DMS53 treated with DMSO at 0.1 percent for 48 hours (cell line): Measurements from ENCODE around the gene SLC66A2.

Experiments
- DNase-seq: peaks from one replicate; lab custom pipeline; 2025; ENCODE audit not compliant: unreplicated experiment; lab: John Stamatoyannopoulos, UW

The SLC66A2 gene

DNA sequence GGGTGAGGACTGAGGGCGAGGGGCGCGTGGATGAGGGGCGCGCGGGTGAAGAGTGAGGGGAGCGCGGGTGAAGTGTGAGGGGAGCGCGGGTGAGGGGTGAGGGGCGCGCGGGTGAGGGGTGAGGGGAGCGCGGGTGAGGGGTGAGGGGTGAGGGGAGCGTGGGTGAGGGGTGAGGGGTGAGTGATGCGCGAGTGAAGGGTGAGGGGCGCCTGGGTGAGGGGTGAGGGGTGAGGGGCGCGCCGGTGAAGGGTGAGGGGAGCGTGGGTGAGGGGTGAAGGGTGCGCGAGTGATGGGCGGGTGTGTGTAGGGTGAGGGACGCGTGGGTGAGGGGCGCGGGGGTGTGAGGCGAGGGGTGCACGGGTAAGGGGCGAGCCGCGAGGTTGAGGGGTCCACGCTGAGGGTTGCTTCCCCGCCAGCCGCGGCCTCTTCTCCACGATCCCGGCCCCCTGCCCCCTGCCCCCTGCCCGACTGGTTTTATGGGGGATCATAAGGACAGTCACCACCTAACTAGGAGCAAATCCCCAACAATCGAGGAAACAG, 1.1 kb upstream of the SLC66A2 start:
- no peak for DNase-seq

DNA sequence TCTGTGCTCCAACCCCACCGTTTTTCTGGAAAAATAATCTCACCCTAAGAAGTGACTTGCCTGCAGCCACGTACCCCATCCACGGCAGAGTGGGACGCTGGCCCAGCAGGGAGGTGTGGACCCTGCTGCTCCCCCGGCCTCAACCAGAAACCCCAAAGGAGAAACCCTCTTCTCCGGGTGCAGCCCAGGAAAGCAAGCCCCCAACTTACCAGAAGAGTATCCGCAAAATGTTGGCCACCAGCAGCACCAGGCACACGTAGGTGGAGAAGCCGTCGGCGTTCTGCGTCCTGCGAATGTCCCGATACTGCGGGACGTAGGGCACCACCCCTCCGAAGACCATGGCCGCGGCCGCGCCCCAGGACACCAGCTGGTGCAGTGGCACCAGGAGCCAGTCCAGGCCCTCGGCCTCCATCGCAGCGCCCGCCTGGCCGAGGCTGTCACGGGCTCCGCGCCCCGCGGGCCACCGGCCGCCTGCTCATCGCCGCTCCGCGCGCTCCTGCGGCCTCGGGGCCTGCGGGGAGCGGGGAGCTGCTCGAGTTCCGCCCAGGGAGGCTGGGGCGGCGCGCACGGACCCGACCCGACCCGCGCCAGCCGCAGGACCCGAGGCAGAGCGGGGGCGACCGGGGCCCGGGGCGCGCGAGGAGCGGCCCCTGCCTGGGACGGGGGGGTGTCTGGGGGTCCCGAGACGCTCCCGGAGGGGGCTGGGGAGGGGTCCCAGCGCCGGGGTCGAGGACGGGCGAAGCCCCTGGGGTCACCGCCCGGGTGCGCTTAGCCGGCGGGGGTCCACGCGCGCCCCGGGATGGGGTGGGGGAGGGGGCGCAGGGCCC, 725 bp downstream of the SLC66A2 start:
- DNase-seq, result no peak

DNA sequence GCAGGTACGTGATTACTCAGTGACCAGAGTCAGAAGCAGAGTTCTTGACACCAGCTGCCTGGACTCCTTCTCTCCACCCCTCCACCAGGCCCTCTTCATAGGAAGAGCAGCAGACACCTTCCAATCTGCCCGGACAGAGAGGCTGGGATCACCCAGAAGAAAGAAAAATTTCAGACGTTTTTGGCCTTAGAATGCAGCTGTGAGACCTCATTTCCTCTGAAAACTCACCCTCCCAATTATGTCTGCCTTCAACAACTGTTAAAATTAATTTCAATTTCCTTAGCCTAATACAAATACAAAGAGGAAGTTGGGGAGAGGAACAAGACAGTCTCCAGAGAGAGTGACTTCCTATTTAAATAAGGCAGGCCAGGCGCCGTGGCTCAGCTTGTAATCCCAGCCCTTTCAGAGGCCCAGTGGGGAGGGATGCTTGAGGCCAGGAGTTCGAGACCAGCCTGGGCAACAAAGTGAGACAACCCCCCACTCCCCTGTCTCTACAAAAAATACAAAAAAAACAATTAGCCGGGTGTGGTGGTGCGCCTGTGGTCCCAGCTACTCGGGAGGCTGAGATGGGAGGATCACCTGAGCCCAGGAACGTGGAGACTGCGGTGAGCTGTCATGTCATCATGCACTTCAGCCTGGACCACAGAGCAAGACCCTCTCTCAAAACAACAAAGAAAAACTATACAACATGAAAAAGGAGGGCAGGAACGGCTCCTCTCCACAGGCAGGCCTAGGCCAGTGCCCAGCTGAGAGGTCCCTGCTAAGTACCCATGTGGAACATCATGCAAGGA, 1.6 kb downstream of the SLC66A2 start:
- no peak for DNase-seq

DNA sequence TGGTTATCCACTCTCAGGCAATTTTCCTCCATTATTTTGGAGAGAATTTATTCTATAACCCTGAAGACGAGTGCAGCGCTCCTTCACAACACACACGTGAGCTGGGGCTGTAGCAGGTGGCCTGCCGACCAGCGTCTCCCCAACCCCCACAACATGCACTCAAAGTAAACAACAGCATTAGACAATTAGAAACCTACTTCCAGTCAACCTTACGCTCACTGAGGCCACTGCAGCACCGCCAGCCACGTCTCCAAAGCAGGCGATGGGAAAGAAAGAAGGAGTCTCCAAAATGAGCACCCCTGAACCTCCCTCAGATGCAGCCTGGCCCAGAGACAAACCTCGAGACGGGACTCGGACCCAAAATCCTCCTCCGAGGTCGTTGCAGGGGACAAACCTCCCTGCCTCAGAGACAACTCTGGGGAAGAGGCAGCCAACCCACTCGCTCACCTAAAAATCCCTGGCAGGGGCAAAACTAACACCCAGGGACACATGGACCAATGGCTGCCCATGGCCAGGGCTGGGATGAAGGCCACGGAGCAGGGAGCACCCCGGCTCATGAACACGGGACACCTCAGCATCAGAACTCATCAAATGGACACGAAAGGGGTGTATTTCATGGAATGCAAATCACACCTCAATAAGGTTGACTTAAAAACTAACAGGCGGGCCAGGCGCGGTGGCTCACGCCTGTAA, 2.6 kb downstream of the SLC66A2 start:
- DNase-seq, result no peak

DNA sequence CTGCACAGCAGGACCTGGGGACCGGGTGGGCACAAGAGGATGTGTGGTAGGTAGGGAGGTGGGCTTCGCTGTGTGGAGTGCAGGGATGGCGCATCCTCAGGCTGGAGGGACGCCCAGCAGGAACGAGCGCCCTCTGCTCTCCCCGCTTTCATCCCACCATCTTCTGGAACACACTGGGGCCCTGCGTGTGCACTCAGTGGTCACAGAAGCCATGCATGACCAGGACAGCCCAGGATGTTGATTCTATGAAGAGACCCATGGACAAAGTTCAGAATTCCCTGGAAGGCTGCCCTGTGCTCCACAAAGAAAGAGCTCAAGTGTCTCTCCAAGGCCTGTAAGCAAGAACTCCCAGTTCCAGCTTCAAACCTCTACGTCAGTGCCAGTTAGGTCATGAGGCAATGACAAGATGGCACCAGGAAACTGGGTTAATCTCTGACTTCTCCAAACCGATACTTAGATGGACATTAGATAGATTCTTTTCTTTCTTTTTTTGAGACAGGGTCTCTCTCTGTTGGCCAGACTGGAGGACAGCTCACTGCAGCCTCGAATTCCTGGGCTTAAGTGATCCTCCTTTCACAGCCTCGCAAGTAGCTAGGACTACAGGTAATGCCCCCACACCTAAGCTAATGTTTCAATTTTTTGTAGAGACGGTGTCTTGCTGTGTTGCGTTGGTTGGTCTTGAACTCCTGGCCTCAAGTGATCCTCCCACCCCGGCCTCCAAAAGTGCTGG, 3.4 kb downstream of the SLC66A2 start:
- no peak for DNase-seq

DNA sequence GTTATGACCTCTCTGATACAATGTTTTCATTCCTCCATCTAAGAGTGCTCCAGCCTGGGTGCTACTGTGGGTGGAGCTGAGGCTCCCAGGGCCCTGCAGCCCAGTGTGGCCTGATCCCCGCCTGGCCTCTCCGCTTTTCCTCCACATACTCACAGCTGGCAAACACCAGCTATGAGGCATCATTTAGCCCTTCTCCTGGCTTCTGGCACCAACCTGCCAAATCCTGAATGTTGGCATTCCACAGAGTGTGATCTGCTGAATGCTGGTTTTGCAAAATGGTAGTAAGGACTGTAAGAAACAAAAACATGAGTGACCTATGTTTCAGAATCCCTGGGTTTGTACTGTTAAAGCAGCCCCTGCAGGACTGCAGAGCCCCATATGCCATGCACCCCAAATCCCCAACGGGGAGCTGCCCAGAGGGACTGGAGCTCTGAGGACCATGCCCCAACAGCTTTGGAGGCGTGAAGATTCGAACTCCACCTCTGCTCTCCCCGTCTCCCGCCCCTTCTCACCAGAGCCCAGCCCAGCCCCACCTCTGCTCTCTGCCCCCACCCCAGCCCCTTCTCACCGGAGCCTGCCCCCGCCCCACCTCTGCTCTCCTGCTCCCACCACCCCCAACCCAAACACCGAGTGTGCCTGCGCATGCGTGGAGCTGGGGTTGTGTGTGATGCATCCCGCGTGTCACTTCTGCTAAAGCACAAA, 4.2 kb downstream of the SLC66A2 start:
- DNase-seq, result no peak

DNA sequence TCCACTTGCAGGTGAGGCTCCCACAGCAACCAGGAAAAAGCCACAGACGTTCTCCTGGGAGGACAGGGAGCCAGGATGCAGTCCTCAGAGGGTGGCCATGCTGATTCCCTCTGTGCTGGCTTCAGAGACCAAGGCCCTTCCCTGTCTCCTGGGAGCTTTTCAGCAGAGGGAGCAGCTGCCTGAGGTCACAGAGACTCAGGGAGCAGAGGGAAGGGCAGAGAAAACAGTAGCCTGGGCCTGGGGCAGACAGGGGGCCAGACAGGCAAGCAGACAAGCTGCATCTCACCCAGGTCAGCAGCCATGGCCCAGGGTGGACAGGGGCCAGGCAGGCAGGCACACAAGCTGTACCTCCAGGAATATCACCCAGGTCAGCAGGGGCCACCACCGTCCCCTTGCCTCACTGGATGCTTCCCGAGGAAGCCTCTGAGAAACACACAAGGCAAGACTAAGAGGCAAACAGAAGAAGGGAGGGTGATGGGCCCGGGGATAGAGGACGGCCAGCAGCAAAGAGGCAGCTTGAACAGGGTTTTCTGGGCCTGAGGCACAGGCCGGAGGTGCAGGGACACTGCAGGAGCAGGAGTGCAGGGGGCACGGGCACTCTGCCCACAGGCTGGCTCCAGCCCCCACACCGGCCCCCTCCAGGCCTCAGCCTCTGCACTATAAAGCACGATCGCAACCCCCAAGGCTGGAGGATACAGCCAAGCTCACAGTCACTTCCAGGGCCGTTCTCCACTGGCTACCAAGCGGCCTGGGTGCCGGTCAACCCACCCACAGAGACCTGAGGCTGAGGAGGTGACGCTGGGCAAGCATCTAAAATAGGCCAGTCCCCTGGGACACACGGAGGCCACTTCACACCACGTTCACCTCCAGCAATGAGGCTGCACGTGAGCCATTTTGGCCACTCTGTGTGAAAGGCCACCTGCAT, 6.1 kb downstream of the SLC66A2 start:
- DNase-seq, result no peak

DNA sequence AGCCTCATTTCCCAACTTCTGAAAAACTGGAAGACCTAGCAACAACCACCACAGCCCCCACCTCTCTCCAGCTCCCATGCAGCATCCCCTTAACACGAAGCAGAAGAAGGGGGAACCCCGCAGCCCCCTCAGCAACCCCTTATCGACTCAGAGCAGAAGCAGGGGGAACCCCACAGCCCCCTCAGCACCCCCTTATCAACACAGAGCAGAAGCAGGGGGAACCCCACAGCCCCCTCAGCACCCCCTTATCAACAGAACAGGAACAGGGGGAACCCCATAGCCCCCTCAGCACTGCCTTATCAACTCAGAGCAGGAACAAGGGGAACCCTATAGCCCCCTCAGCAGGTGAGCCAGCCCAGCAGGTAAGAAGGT, 6.7 kb downstream of the SLC66A2 start:
- DNase-seq, result no peak

DNA sequence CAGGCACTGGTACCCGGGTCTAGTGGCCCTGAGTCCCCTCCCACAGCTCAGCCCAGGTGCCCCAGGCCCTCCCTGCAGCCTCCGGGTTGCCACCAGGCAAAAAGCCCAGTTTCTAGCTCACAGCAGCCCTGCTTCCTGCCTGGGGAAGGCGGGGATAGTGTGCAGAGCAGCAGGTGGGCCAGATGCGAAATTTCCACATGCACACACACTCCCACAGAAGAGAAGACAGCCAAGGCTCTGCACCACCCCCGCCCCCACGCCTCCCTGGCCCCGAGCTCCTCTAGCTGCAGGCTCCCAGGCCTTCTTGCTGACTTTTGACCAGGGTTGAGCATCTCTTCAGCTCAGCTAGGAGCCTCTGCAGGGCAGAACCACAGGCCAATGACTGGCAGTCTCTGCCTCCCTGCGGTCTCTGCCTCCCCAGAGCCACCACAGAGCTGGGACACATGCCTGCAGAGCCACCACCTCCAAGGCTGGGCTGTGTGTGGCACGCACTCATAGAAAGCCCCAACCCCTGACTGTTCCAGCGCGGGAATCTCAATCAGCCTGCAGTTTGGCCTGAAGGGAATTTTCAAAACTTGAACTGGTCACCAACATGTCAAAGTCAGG, 7.2 kb downstream of the SLC66A2 start:
- no peak for DNase-seq

DNA sequence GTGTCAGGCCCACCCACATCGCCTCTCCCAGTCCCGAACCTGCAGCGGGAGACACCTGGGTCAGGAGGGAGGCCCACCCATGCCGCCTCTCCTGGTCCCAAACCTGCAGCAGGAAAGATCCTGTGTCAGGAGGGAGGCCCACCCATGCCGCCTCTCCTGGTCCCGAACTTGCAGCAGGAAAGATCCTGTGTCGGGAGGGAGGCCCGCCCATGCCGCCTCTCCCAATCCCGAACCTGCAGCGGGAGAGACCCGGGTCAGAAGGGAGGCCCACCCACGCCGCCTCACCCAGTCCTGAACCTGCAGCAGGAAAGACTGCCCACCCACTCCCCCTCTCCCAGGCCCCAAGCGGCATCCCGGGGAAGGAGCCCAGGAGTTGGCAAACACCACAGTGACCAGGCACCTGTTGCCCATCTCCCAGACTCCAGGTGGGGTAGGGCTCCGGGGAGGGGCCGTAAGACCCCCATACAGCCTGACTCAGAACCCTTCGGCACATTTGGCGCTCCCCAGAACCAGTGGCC, 7.8 kb downstream of the SLC66A2 start:
- DNase-seq, result no peak

DNA sequence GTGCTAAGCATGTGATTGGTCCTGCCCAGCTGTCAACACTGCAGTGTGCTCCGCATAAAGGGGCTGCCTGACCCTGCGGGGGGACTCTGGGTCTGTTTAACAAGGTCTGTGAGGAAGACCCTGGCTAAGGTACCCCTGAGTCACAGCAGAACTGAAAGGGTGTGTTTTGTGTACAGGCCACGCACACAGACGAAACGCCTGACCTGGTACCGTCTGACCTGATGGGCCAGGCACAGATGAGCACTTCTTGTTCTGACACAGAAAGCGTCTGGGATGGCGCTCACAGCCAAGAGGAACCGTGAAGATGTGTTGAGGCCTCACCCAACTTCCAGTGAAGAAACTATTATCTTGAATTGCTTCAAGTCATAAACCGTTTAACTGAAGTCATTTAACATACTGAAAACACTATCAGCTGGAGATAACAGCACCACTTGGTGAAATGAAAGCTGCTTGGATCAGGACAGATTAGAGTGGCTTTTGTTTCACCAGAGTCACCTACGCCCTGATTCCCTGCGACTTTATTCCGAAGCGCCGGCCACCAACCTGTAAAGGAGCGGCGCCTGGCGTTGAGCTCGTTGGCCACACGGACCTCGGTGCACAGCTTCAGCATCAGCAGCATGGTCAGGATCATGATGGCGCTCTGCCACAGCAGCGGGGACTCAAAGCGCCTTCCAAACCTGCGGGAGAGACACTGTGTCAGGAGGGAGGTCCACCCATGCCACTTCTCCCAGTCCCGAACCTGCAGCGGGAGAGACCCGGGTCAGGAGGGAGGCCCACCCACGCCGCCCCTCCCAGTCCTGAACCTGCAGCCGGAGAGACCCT, 8.5 kb downstream of the SLC66A2 start:
- no peak for DNase-seq

DNA sequence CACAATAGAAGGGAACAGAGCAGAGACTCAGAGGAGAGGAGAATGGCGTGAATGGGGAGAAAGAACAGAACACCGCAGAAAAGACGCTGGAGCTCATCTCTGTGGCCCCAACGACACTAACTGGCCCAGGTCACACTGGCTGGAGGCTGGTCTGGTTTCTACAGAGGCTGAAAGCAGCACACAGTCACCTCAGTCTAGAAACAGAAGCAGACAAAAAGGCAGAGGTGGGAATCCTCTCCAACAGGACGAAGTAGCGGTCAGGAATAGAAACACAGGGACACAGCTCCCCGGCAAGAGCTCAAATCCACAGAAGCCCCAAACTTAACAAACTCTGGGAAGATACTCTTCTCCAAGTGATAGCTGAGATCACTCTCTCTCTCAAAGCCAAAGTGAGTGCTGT, 9.2 kb downstream of the SLC66A2 start:
- DNase-seq, result no peak

DNA sequence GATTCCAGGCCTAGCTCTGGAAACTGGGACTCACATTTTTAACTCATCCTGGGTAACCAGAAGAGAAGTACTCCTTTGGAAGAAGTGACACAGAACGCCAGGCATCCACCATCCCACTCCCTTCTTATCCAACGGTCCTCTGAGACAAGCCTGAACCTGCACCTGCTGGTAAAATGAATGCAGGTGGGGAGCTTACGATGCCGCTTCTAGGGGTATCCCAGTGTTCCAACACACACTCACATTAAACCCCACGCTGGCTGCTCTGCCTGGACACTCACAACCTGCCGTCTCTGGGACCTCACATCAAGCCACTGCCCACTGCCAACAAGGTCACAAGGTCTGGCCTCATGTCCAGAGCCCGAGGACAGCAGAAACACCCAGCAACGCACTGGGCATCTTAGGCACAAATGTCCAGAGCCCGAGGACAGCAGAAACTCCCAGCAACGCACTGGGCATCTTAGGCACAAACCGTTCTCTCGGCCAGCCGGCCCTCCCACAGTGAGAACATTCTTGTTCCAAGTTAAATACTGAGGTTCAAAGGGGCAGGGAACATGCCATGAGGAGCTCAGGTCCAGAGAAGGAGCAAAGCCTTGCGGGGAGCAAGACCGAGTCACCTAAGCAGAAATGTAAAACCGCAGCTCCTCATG, 9.9 kb downstream of the SLC66A2 start:
- no peak for DNase-seq

DNA sequence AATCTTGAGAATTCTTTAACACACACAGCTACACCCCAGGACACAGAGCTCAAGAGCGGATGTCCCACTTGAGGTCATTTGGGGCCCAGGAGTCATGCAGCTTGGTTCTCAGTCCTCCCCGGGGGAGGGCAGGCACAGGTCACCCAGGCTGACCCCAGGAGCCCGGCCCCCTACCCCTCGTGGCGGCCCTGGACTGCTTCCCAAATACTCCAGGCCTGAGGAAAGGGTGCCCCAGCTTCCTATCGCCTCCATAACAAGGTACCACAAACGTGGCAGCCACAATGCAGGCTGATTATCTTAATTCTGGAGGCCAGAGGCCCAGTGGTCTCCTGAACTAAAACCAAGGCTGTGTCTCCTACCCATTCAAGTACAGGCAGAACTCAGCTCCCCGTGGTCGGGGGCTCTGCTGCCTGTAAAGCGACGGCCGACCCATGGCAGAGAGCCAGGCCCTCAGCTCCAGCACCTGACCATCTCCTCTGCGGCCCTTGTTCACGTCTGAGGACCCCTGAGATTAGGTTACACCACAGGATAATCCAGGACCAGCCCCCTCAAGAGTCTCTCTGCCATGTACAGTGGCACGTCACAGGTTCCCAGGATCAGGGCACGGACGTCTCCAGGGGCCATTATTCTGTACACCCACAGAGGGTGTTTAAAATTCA, 10.5 kb downstream of the SLC66A2 start:
- DNase-seq, result no peak

DNA sequence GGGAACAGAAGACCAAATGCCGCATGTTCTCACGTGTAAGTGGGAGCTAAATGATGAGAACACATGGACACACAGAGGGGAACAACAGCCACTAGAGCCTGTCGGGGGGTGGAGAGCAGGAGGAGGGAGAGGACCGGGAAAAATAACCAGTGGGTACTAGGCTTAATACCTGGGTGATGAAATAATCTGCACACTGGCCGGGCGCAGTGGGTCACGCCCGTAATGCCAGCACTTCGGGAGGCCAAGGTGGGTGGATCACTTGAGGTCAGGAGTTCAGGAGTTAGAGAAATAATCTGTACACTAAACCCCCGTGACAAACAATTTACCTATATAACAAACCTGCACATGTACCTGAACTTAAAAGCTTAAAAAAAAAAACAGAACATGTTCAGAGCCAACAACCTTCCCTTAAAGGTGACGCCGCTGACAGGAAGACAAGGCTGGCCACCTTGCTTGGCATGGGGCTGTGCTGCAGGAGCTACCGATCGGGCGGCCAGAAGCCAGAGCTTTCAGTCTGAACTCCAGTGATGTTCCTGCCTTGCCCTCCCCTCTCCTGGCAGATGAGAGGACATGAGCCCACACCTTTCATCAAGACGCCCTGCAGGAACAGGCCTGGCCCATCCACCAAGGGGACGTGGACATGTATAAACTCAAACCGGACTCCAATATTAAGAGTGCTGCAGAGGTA, 11.2 kb downstream of the SLC66A2 start:
- no peak for DNase-seq

DNA sequence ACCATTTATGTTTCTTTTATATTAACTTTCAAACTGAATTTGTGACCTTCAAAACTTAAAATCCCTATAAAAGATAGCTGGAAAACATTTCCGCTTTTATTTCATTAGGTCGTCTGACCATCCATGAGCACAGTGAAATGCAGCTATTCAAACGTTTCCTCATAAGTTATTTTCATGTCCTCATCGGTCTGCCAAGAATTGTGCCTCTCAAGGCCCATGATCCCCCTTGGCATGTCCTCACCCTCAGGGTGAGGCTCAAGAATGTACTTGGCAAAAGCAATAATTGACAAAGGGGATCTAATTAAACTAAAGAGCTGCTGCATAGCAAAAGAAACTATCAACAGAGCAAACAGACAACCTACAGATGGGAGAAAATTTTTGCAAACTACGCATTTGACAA, 12.4 kb downstream of the SLC66A2 start:
- no peak for DNase-seq
